Measurements from ENCODE around the gene PGS1. TPM values are rescaled to one million over a fixed set of nuclear protein-coding genes. Genes with fewer than 3 reads are reported as not detected.

PGS1 gene
- total RNA-seq, 2 experiments from 2014 or later = 70.2 to 73.2 TPM

GRCh38 chr17:78437508-78438169, 59.2 kb downstream of the PGS1 start:
- H3K4me1 Mint-ChIP-seq = no peaks in the 10 kb centered on the region
- DNase-seq = no peak
- peaks cover 5% of the 10 kb centered on the region for H3K27me3 Mint-ChIP-seq
- ATAC-seq (ENCODE audit: low read depth) = no peak
- H3K9me3 Mint-ChIP-seq = peaks cover 2% of the 10 kb centered on the region
- POLR2A ChIA-PET = no interaction called here
- no peak overlapping the region for H3K27ac Mint-ChIP-seq
- no peak overlapping the region for H3K4me3 Mint-ChIP-seq
- peaks cover 2% of the 10 kb centered on the region for H3K36me3 Mint-ChIP-seq

- POLR2A ChIA-PET = no interaction called here
- no peak for ATAC-seq (ENCODE audit: low read depth)
- Mint-ChIP-seq H3K4me1 (no peaks in the 10 kb centered on the region), H3K4me3 (no peak overlapping the region), H3K9me3 (peaks cover 2% of the 10 kb centered on the region), H3K27ac (no peak overlapping the region), H3K36me3 (peaks cover 2% of the 10 kb centered on the region), H3K27me3 (peaks cover 5% of the 10 kb centered on the region)
- DNase-seq = no peak
These were observed 59.8 kb downstream of the PGS1 start for GRCh38 chr17:78438271-78438691.

GRCh38 chr17:78438694-78439325, 60.4 kb downstream of the PGS1 start:
- no peak overlapping the region for H3K4me3 Mint-ChIP-seq
- no peak for ATAC-seq (ENCODE audit: low read depth)
- POLR2A ChIA-PET = no interaction called here

GRCh38 chr17:78441271-78441971, 63.0 kb downstream of the PGS1 start:
- Mint-ChIP-seq H3K4me1 (no peaks in the 10 kb centered on the region), H3K27ac (no peak overlapping the region), H3K27me3 (peaks cover 2% of the 10 kb centered on the region), H3K36me3 (peaks cover 2% of the 10 kb centered on the region), H3K4me3 (no peak overlapping the region), H3K9me3 (peaks cover 2% of the 10 kb centered on the region)
- DNase-seq = no peak
- no peak for ATAC-seq (ENCODE audit: low read depth)
- POLR2A ChIA-PET = no interaction called here

More at GRCh38 chr17:78438694-78439325, 60.4 kb downstream of the PGS1 start:
- H3K36me3 Mint-ChIP-seq = peaks cover 2% of the 10 kb centered on the region
- no peak overlapping the region for H3K27ac Mint-ChIP-seq
- H3K4me1 Mint-ChIP-seq = no peaks in the 10 kb centered on the region
- peaks cover 5% of the 10 kb centered on the region for H3K27me3 Mint-ChIP-seq
- no peak for DNase-seq
- peaks cover 2% of the 10 kb centered on the region for H3K9me3 Mint-ChIP-seq

GRCh38 chr17:78442648-78443218, 64.3 kb downstream of the PGS1 start:
- Mint-ChIP-seq H3K4me1 (no peaks in the 10 kb centered on the region), H3K27me3 (peaks cover 2% of the 10 kb centered on the region), H3K36me3 (peaks cover 2% of the 10 kb centered on the region), H3K27ac (no peak overlapping the region), H3K9me3 (peaks cover 2% of the 10 kb centered on the region), H3K4me3 (no peak overlapping the region)
- POLR2A ChIA-PET = no interaction called here
- DNase-seq = no peak
- ATAC-seq (ENCODE audit: low read depth) = no peak

- no peak overlapping the region for H3K4me3 Mint-ChIP-seq
- no peaks in the 10 kb centered on the region for H3K9me3 Mint-ChIP-seq
- POLR2A ChIA-PET = no interaction called here
- H3K27ac Mint-ChIP-seq = no peak overlapping the region
- ATAC-seq (ENCODE audit: low read depth) = no peak
- H3K27me3 Mint-ChIP-seq = peaks cover 2% of the 10 kb centered on the region
- H3K36me3 Mint-ChIP-seq = no peaks in the 10 kb centered on the region
- DNase-seq = no peak
- no peaks in the 10 kb centered on the region for H3K4me1 Mint-ChIP-seq
These were observed 65.9 kb downstream of the PGS1 start for GRCh38 chr17:78444392-78444791.

- Mint-ChIP-seq H3K4me1 (peaks cover 2% of the 10 kb centered on the region), H3K27me3 (peaks cover 3% of the 10 kb centered on the region), H3K9me3 (no peaks in the 10 kb centered on the region), H3K4me3 (no peak overlapping the region), H3K27ac (no peak overlapping the region), H3K36me3 (no peaks in the 10 kb centered on the region)
- ATAC-seq (ENCODE audit: low read depth) = no peak
- POLR2A ChIA-PET = no interaction called here
- DNase-seq = no peak
These were observed 68.4 kb downstream of the PGS1 start for GRCh38 chr17:78446833-78447232.

GRCh38 chr17:78448356-78448993, 70.0 kb downstream of the PGS1 start:
- POLR2A ChIA-PET = no interaction called here

GRCh38 chr17:78449983-78450595, 71.6 kb downstream of the PGS1 start:
- H3K9me3 Mint-ChIP-seq = no peaks in the 10 kb centered on the region
- H3K4me3 Mint-ChIP-seq = no peak overlapping the region
- no peak for ATAC-seq (ENCODE audit: low read depth)
- peaks cover 2% of the 10 kb centered on the region for H3K4me1 Mint-ChIP-seq
- no peak for DNase-seq
- no peak overlapping the region for H3K27ac Mint-ChIP-seq
- H3K36me3 Mint-ChIP-seq = no peaks in the 10 kb centered on the region
- POLR2A ChIA-PET = no interaction called here
- H3K27me3 Mint-ChIP-seq = peaks cover 3% of the 10 kb centered on the region

More at GRCh38 chr17:78448356-78448993, 70.0 kb downstream of the PGS1 start:
- Mint-ChIP-seq H3K27ac (no peak overlapping the region), H3K9me3 (no peaks in the 10 kb centered on the region), H3K36me3 (no peaks in the 10 kb centered on the region), H3K27me3 (peaks cover 3% of the 10 kb centered on the region), H3K4me1 (peaks cover 2% of the 10 kb centered on the region), H3K4me3 (no peak overlapping the region)
- DNase-seq (no peak), ATAC-seq (ENCODE audit: low read depth) (no peak)

GRCh38 chr17:78450696-78451345, 72.4 kb downstream of the PGS1 start:
- no peak for DNase-seq
- POLR2A ChIA-PET = no interaction called here
- peak; percentile 26 for ATAC-seq (ENCODE audit: low read depth)
- Mint-ChIP-seq H3K4me1 (peaks cover 2% of the 10 kb centered on the region), H3K36me3 (no peaks in the 10 kb centered on the region), H3K9me3 (no peaks in the 10 kb centered on the region), H3K27me3 (peaks cover 3% of the 10 kb centered on the region), H3K4me3 (no peak overlapping the region), H3K27ac (no peak overlapping the region)

- no peak overlapping the region for H3K27ac Mint-ChIP-seq
- peaks cover 2% of the 10 kb centered on the region for H3K4me1 Mint-ChIP-seq
- H3K36me3 Mint-ChIP-seq = no peaks in the 10 kb centered on the region
- POLR2A ChIA-PET = no interaction called here
- no peak overlapping the region for H3K4me3 Mint-ChIP-seq
- no peaks in the 10 kb centered on the region for H3K9me3 Mint-ChIP-seq
- DNase-seq (no peak), ATAC-seq (ENCODE audit: low read depth) (no peak)
- H3K27me3 Mint-ChIP-seq = peaks cover 3% of the 10 kb centered on the region
These were observed 73.3 kb downstream of the PGS1 start for GRCh38 chr17:78451753-78452152.

GRCh38 chr17:78454346-78454745, 75.9 kb downstream of the PGS1 start:
- Mint-ChIP-seq H3K9me3 (no peaks in the 10 kb centered on the region), H3K4me3 (no peak overlapping the region), H3K4me1 (peaks cover 2% of the 10 kb centered on the region), H3K36me3 (no peaks in the 10 kb centered on the region), H3K27me3 (peaks cover 3% of the 10 kb centered on the region), H3K27ac (peak overlapping the region; percentile 15)
- no peak for ATAC-seq (ENCODE audit: low read depth)
- DNase-seq = no peak
- POLR2A ChIA-PET = no interaction called here

Data from activated naive CD8-positive, alpha-beta T cell treated with anti-CD3 and anti-CD28 coated beads, Interleukin-2, amount 10 ng/mL, durations not matched to agents 7 days and 5 days (primary cell).